ENCODE measurements around the gene HDAC9.

Gene HDAC9

GRCh38 chr7:18558503-18558902 is 63.0 kb downstream of the HDAC9 start:
- DNase-seq, result no peak

GRCh38 chr7:18558910-18559309 is 63.4 kb downstream of the HDAC9 start:
- DNase-seq, result no peak

- no peak for DNase-seq
Measured at GRCh38 chr7:18559756-18560155, 64.2 kb downstream of the HDAC9 start.

GRCh38 chr7:18564779-18565178 is 69.2 kb downstream of the HDAC9 start:
- DNase-seq, result no peak

- DNase-seq, result no peak
Measured at GRCh38 chr7:18565337-18565736, 69.8 kb downstream of the HDAC9 start.

- DNase-seq, result no peak
Measured at GRCh38 chr7:18566205-18566604, 70.7 kb downstream of the HDAC9 start.

- DNase-seq, result no peak
Measured at GRCh38 chr7:18566829-18567228, 71.3 kb downstream of the HDAC9 start.

GRCh38 chr7:18570441-18570840 is 74.9 kb downstream of the HDAC9 start:
- DNase-seq, result no peak

GRCh38 chr7:18570890-18571478 is 75.4 kb downstream of the HDAC9 start:
- DNase-seq, result no peak

- no peak for DNase-seq
Measured at GRCh38 chr7:18572154-18572553, 76.6 kb downstream of the HDAC9 start.

GRCh38 chr7:18572885-18573284 is 77.3 kb downstream of the HDAC9 start:
- DNase-seq, result no peak

- DNase-seq, result no peak
Measured at GRCh38 chr7:18573410-18574234, 78.1 kb downstream of the HDAC9 start.

GRCh38 chr7:18574235-18574540 is 78.6 kb downstream of the HDAC9 start:
- DNase-seq, result no peak

GRCh38 chr7:18574676-18575075 is 79.1 kb downstream of the HDAC9 start:
- DNase-seq, result no peak

GRCh38 chr7:18575622-18576572 is 80.3 kb downstream of the HDAC9 start:
- no peak for DNase-seq

- no peak for DNase-seq
Measured at GRCh38 chr7:18577096-18577771, 81.7 kb downstream of the HDAC9 start.

GRCh38 chr7:18579698-18580097 is 84.1 kb downstream of the HDAC9 start:
- DNase-seq, result no peak

- DNase-seq, result no peak
Measured at GRCh38 chr7:18580950-18581349, 85.4 kb downstream of the HDAC9 start.

- no peak for DNase-seq
Measured at GRCh38 chr7:18583305-18583704, 87.8 kb downstream of the HDAC9 start.

- no peak for DNase-seq
Measured at GRCh38 chr7:18590241-18590640, 94.7 kb downstream of the HDAC9 start.

GRCh38 chr7:18590744-18591340 is 95.3 kb downstream of the HDAC9 start:
- no peak for DNase-seq

GRCh38 chr7:18593602-18594279 is 98.2 kb downstream of the HDAC9 start:
- no peak for DNase-seq
